GM19025 (cell line): ENCODE measurements around the gene ZPR1.
"Not testable (repeated sequence)": the region's sequence is repeated elsewhere in the genome, so short reads cannot be mapped to it uniquely, and the experiment has no call there.

Source experiments
- ATAC-seq: cut with Tn5 transposase; IDR thresholded peaks from one replicate; pipeline ENCODE4 v1.9.1; 2021; ENCODE audit warnings: mild to moderate bottlenecking, low read depth, moderate library complexity; ENCODE audit not compliant: unreplicated experiment

Gene ZPR1

GRCh38 chr11:116771935-116772334 is 15.9 kb downstream of the ZPR1 start:
- ATAC-seq = no peak

GRCh38 chr11:116762132-116762531 is 25.7 kb downstream of the ZPR1 start:
- no peak for ATAC-seq

- not testable (repeated sequence) for ATAC-seq
Observed at GRCh38 chr11:116756044-116756443, 31.8 kb downstream of the ZPR1 start.

- ATAC-seq = no peak
Observed at GRCh38 chr11:116750070-116750718, 37.6 kb downstream of the ZPR1 start.

GRCh38 chr11:116742104-116742503 is 45.7 kb downstream of the ZPR1 start:
- ATAC-seq = no peak

GRCh38 chr11:116740741-116741140 is 47.1 kb downstream of the ZPR1 start:
- ATAC-seq = no peak

- no peak for ATAC-seq
Observed at GRCh38 chr11:116738975-116739374, 48.8 kb downstream of the ZPR1 start.

- ATAC-seq = no peak
Observed at GRCh38 chr11:116736763-116737162, 51.1 kb downstream of the ZPR1 start.

- no peak for ATAC-seq
Observed at GRCh38 chr11:116733969-116734508, 53.8 kb downstream of the ZPR1 start.

GRCh38 chr11:116733043-116733755 is 54.6 kb downstream of the ZPR1 start:
- ATAC-seq = peak; percentile 34

GRCh38 chr11:116732271-116733042 is 55.4 kb downstream of the ZPR1 start:
- peak; percentile 63 for ATAC-seq

GRCh38 chr11:116731821-116732220 is 56.0 kb downstream of the ZPR1 start:
- ATAC-seq = no peak

- no peak for ATAC-seq
Observed at GRCh38 chr11:116731097-116731761, 56.6 kb downstream of the ZPR1 start.

- ATAC-seq = no peak
Observed at GRCh38 chr11:116730601-116731000, 57.2 kb downstream of the ZPR1 start.

GRCh38 chr11:116730241-116730561 is 57.6 kb downstream of the ZPR1 start:
- no peak for ATAC-seq

GRCh38 chr11:116729501-116730240 is 58.2 kb downstream of the ZPR1 start:
- no peak for ATAC-seq

GRCh38 chr11:116727990-116728389 is 59.8 kb downstream of the ZPR1 start:
- no peak for ATAC-seq

- ATAC-seq = no peak
Observed at GRCh38 chr11:116725434-116726221, 62.2 kb downstream of the ZPR1 start.

GRCh38 chr11:116724813-116725212 is 63.0 kb downstream of the ZPR1 start:
- no peak for ATAC-seq
